ENCODE results near the gene CUL4B.

DNA sequence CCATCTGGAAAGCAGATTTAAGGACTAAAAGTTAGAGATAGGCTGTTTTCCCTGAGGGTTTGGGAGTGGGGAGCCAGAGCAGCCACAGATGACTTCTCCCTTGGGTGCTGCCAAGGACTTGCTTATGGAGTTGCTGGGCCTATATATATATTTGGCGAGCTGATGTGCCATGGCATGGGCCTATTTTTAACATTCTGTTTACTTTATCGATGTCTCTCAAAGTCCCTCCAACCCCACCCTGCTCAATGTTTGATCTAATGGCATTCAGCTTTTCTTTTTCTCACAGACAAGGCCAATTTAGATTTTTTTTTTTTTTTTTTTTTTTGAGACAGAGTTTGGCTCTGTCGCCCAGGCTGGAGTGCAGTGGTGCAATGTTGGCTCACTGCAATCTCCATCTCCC is 6.1 kb upstream of the CUL4B start:
- TF ChIP-seq POLR2AphosphoS5 (IDR thresholded peaks at IDR 0.05; ENCODE audit: low read depth, low read length): no peak
- no peak for TF ChIP-seq POLR2A (IDR thresholded peaks at IDR 0.05; ENCODE audit: low read depth, low read length)
